ENCODE data around the gene TMEM214. TPM values are rescaled to one million over a fixed set of nuclear protein-coding genes. Genes with fewer than 3 reads are reported as not detected.

Gene TMEM214
- total RNA-seq, 1 donor from 2014 or later: 99.4 TPM

GRCh38 chr2:27081984-27082772, 49.4 kb downstream of the TMEM214 start:
- intact Hi-C loops (cut with micrococcal nuclease): loop anchor here (1.0 to 2.0 kb wide), 4 partner anchors 11 to 53 kb away; partner anchors contain the start of genes AGBL5, OST4, PREB and TMEM214

GRCh38 chr2:27082773-27083409, 50.1 kb downstream of the TMEM214 start:
- intact Hi-C loops (cut with micrococcal nuclease): no loop called here

GRCh38 chr2:27083410-27084296, 50.9 kb downstream of the TMEM214 start:
- intact Hi-C loops (cut with micrococcal nuclease): no loop called here

GRCh38 chr2:27084297-27085061, 51.7 kb downstream of the TMEM214 start:
- intact Hi-C loops (cut with micrococcal nuclease): loop anchor here (1.0 kb wide), 1 partner anchor 123 kb away; no protein-coding TSS in a partner anchor

- intact Hi-C loops (cut with micrococcal nuclease): loop anchor here (1.0 kb wide), 1 partner anchor 124 kb away; no protein-coding TSS in a partner anchor
These were observed 52.4 kb downstream of the TMEM214 start for GRCh38 chr2:27085062-27085672.

GRCh38 chr2:27085673-27086089, 52.9 kb downstream of the TMEM214 start:
- intact Hi-C loops (cut with micrococcal nuclease): loop anchor here (1.0 to 2.0 kb wide), 5 partner anchors 14 to 285 kb away; partner anchors contain the start of genes AGBL5, ATRAID, EIF2B4 and OST4

GRCh38 chr2:27086090-27086723, 53.4 kb downstream of the TMEM214 start:
- intact Hi-C loops (cut with micrococcal nuclease): loop anchor here (1.0 to 2.0 kb wide), 4 partner anchors 15 to 284 kb away; partner anchors contain the start of genes AGBL5, ATRAID, EIF2B4 and OST4

- intact Hi-C loops (cut with micrococcal nuclease): loop anchor here (1.0 to 2.0 kb wide), 4 partner anchors 16 to 283 kb away; partner anchors contain the start of genes AGBL5, ATRAID, EIF2B4 and OST4
These were observed 54.2 kb downstream of the TMEM214 start, which contains the start of gene KHK for GRCh38 chr2:27086724-27087593. KHK (plus strand) TSS chr2:27086772; CDS start chr2:27087260, 488 bp downstream.

- intact Hi-C loops (cut with micrococcal nuclease): loop anchor here (2.0 kb wide), 1 partner anchor 125 kb away; the partner anchor contains the start of genes ATRAID and SLC5A6
These were observed 55.2 kb downstream of the TMEM214 start for GRCh38 chr2:27087823-27088410.

GRCh38 chr2:27088634-27089033, 55.9 kb downstream of the TMEM214 start:
- intact Hi-C loops (cut with micrococcal nuclease): no loop called here

- intact Hi-C loops (cut with micrococcal nuclease): no loop called here
These were observed 56.6 kb downstream of the TMEM214 start for GRCh38 chr2:27089111-27089954.

Other genes starting within 250 kb of the TMEM214 start
- gene CENPA, start 246.9 kb upstream of the TMEM214 start, total RNA-seq: 37.9 and 38.5 TPM in 2 replicates
- gene DPYSL5, start 184.8 kb upstream of the TMEM214 start, total RNA-seq: not detected in 2 replicates
- gene MAPRE3, start 62.3 kb upstream of the TMEM214 start, total RNA-seq: 0.91 and 1.2 TPM in 2 replicates
- 13.6 and 14.4 TPM in 2 replicates for gene AGBL5, start 18.7 kb downstream of the TMEM214 start, total RNA-seq
- gene OST4, start 38.7 kb downstream of the TMEM214 start, total RNA-seq: 351 and 367 TPM in 2 replicates
- gene EMILIN1, start 45.6 kb downstream of the TMEM214 start, total RNA-seq: 1.1 and 1.5 TPM in 2 replicates
- gene KHK, start 53.8 kb downstream of the TMEM214 start, total RNA-seq: 11.5 and 12.2 TPM in 2 replicates
- gene CGREF1, start 86.2 kb downstream of the TMEM214 start, total RNA-seq: 2.9 and 3.1 TPM in 2 replicates
- 0.52 and 0.64 TPM in 2 replicates for gene ABHD1, start 90.8 kb downstream of the TMEM214 start, total RNA-seq
- gene PREB, start 101.7 kb downstream of the TMEM214 start, total RNA-seq: 74.2 and 76.6 TPM in 2 replicates
- gene PRR30, start 106.4 kb downstream of the TMEM214 start, total RNA-seq: not detected in 2 replicates
- not detected in 2 replicates for gene TCF23, start 116.0 kb downstream of the TMEM214 start, total RNA-seq
- gene ATRAID, start 179.1 kb downstream of the TMEM214 start, total RNA-seq: 78.3 and 82.5 TPM in 2 replicates
- 48.5 and 54.4 TPM in 2 replicates for gene SLC5A6, start 179.3 kb downstream of the TMEM214 start, total RNA-seq
- 86.4 and 87.1 TPM in 2 replicates for gene CAD, start 184.4 kb downstream of the TMEM214 start, total RNA-seq
- 0.14 and 0.48 TPM in 2 replicates for gene SLC30A3, start 230.1 kb downstream of the TMEM214 start, total RNA-seq
- gene DNAJC5G, start 242.5 kb downstream of the TMEM214 start, total RNA-seq: not detected in 2 replicates
- 0.16 TPM in 1 of 2 replicates, not detected in the other for gene TRIM54, start 249.5 kb downstream of the TMEM214 start, total RNA-seq

Measured in T-helper 2 cell treated with Interferon-gamma antibody and Interleukin-4, amounts not matched to agents 100 ng/mL and 5 ng/mL, for 36 hours (primary cell).